GM12892 (cell line): Measurements from ENCODE around the gene GNA15.

Source experiments
- POLR2A ChIP-seq: IDR thresholded peaks from 2 replicates; pipeline ENCODE4 v1.6.1; 2011; ENCODE audit warnings: low read depth, low read length, control low read depth
- POLR2AphosphoS5 ChIP-seq: IDR thresholded peaks from 2 replicates; pipeline ENCODE4 v1.6.1; 2011; ENCODE audit warnings: low read depth, low read length, control low read depth
- TAF1 ChIP-seq: IDR thresholded peaks from 2 replicates; pipeline ENCODE4 v1.6.1; 2011; ENCODE audit warnings: low read depth, mild to moderate bottlenecking, control low read depth, low read length, borderline replicate concordance

DNA sequence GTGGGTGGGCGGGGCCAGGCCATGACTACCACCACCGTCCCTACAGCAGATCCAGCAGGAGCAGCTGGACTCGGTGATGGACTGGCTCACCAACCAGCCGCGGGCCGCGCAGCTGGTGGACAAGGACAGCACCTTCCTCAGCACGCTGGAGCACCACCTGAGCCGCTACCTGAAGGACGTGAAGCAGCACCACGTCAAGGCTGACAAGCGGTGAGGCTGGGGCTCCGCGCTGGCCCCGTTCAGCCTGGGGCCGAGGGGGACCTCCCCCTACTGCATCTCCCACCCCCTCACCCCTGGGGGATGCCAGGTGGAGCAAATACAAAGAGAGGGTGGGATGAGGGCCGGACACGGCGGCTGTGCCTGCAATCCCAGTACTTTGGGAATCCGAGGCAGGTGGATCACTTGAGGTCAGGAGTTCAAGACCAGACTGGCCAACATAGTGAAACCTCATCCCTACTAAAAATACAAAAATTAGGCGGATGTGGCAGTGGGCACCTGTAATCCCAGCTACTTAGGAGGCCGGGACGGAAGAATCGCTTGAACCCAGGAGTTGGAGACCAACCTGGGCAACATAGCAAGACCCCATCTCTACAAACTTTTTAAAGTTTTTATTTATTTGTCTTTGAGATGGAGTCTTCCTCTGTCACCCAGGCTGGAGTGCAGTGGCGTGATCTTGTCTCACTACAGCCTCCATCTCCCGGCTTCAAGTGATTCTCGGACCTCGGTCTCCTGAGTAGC is 70.6 kb downstream of the GNA15 start:
- TF ChIP-seq POLR2AphosphoS5 (no peak), POLR2A (no peak), TAF1 (no peak)
